GM23248 (cell line): ENCODE data around the gene CYS1.

Source experiments
- EZH2 ChIP-seq: fragments of 200-600 bp; sonication (generic); IDR thresholded peaks from 2 replicates; pipeline ENCODE4 v1.6.1; 2018; ENCODE audit warnings: antibody characterized with exemption, mild to moderate bottlenecking; ENCODE audit not compliant: insufficient read depth, poor library complexity, severe bottlenecking
- EZH2phosphoT487 ChIP-seq: fragments of 200-600 bp; sonication (generic); IDR thresholded peaks from 2 replicates; pipeline ENCODE4 v1.6.1; 2018; ENCODE audit warnings: antibody characterized with exemption, moderate library complexity, mild to moderate bottlenecking, low read depth; ENCODE audit not compliant: insufficient read depth

- TF ChIP-seq EZH2 (no peak), EZH2phosphoT487 (no peak)
These were observed 25.8 kb downstream of the CYS1 start for GRCh38 chr2:10054424-10054823.
